Lower leg skin (tissue), 4 donors: ENCODE data around the gene MAGI2. TPM values are rescaled to one million over a fixed set of nuclear protein-coding genes. Genes with fewer than 3 reads are reported as not detected.

Experiments
- DNase-seq, 2 donors: peaks; one replicate each; pipeline ENCODE4 v3.0.0-alpha.2; 2019; ENCODE audit warnings: low spot score in 2 of 2
- H3K4me3 ChIP-seq: fragments of 200-600 bp; sonication (generic); 2 replicates; pipeline ENCODE4 v1.5.1; 2017; ENCODE audit warnings: mild to moderate bottlenecking, low read depth; ENCODE audit not compliant: poor library complexity, severe bottlenecking
- POLR2A ChIP-seq, 2 donors: fragments of 450-650 bp; IDR thresholded peaks; one replicate each; pipeline ENCODE4 v1.6.1; 2016 to 2017; ENCODE audit warnings: antibody characterized with exemption in 2 of 2, mild to moderate bottlenecking in 1 of 2, moderate library complexity in 1 of 2
- WGBS, 2 donors: methylation state at CpG; one replicate each; pipeline ENCODE4 v1.1.5; 2018; 5-methylcytosine and 5-hydroxymethylcytosine counted together
- intact Hi-C: fragments of 100-400 bp; cut with DNase I; formaldehyde crosslinking; loops from one replicate; pipeline ENCODE4 v1.15.0; 2023; ENCODE audit warnings: low total_unique reads
- total RNA-seq, 4 donors: library from RNA; depleted of rRNA; stranded (reverse); fragments of >200 nt; gene quantifications; one replicate each; pipeline ENCODE4 v1.1.0, GENCODE V29; 2016
- TF ChIP-seq, protein P1 (sequence below), 3 donors: fragments of 450-650 bp; IDR thresholded peaks; one replicate each; pipeline ENCODE4 v1.5.1; 2016; ENCODE audit warnings: antibody characterized with exemption in 3 of 3, mild to moderate bottlenecking in 3 of 3, moderate library complexity in 2 of 3

The MAGI2 gene
- total RNA-seq, 4 donors from 2014 or later = 1.6 to 3.0 (median 2.1) TPM

DNA sequence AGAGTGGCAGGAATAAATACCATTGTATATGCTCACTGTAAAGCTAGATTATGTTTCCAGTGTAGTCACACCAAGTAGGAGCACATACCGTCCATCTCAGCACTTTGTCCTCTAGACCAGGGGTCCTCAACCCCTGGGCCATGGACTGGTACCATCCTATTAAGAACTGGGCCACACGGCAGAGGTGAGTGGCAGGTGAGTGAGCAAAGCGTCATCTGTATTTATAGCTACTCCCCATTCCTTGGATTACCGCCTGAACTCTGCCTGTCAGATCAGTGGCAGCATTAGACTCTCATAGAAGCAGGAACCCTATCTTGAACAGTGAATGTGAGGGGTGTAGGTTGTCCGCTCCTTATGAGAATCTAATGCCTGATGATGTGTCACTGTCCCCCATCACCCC, 735.3 kb downstream of the MAGI2 start:
- DNase-seq = no peak
- intact Hi-C loops = no loop called here
- H3K4me3 ChIP-seq = no peak overlapping the region
- 85 to 96% methylated on average over 5 of the region's 5 CpGs for WGBS, 2 donors
- TF ChIP-seq, protein P1, sequence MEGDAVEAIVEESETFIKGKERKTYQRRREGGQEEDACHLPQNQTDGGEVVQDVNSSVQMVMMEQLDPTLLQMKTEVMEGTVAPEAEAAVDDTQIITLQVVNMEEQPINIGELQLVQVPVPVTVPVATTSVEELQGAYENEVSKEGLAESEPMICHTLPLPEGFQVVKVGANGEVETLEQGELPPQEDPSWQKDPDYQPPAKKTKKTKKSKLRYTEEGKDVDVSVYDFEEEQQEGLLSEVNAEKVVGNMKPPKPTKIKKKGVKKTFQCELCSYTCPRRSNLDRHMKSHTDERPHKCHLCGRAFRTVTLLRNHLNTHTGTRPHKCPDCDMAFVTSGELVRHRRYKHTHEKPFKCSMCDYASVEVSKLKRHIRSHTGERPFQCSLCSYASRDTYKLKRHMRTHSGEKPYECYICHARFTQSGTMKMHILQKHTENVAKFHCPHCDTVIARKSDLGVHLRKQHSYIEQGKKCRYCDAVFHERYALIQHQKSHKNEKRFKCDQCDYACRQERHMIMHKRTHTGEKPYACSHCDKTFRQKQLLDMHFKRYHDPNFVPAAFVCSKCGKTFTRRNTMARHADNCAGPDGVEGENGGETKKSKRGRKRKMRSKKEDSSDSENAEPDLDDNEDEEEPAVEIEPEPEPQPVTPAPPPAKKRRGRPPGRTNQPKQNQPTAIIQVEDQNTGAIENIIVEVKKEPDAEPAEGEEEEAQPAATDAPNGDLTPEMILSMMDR (IDR thresholded peaks at IDR 0.05) = no peak
- no peak for TF ChIP-seq POLR2A (IDR thresholded peaks at IDR 0.05)

DNA sequence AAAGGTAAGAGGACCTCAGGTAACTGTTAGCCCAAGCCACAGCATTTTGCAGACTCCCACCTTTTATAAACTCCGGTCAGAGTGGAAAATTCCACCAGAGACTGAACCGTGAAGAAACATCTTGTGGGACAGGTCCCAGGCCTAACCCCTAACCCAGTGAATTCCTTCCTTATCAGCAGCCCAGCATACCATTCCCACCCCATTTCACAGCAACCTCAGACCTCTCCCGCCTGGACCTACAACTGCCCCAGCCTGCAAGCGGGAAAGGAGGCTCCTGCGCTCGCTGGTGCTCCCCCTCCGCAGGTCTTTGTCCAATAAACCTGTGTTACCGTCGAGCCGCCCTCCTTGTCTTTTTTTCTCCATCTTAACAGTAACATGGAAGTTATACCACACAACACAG, 736.6 kb downstream of the MAGI2 start:
- TF ChIP-seq, protein P1 (IDR thresholded peaks at IDR 0.05) = no peak
- TF ChIP-seq POLR2A (IDR thresholded peaks at IDR 0.05) = no peak
- no peak overlapping the region for H3K4me3 ChIP-seq
- DNase-seq = no peak
- intact Hi-C loops = no loop called here
- WGBS, 2 donors = 79 to 84% methylated on average over 10 of the region's 10 CpGs

DNA sequence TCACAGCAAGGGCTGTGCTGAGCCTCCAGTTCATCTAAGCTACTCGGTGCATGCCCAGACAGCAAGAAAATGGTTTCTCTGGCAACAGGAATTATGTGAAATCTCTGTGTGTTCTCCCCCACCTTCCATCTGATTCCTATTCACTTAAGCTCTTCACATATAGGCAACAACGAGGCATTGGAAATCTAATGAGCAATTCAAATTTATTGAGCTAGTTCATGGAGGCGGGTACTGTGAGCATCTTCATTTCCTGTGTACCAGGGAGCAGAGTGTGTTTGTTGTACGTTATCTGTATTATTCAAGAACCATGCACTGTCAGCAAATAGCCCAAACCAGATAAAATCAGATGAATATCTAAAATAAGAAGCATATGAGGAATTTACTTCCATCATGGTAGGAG, 739.1 kb downstream of the MAGI2 start:
- intact Hi-C loops = no loop called here
- TF ChIP-seq, protein P1 (IDR thresholded peaks at IDR 0.05) = no peak
- no peak for TF ChIP-seq POLR2A (IDR thresholded peaks at IDR 0.05)
- 67 to 72% methylated on average over 4 of the region's 4 CpGs for WGBS, 2 donors
- DNase-seq = no peak
- no peak overlapping the region for H3K4me3 ChIP-seq

DNA sequence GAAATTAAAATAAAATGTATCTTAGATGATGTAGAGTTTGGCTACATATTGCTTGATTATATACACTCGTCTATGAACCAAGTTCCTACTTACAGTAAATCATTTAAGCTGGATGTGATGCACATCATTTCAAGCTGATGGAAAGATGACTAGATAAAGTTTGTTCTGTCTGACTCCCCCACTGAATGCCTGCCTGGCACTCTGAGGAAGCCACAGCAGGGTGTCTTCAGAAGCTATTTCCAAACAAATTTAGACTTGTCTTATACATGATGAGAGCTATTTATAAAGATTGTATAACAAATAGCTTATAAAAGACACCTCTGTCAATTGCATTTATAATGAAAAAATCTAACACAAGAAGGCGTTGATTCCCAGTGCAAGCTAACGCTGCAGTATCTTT, 741.4 kb downstream of the MAGI2 start:
- no peak for DNase-seq
- H3K4me3 ChIP-seq = no peak overlapping the region
- TF ChIP-seq POLR2A (IDR thresholded peaks at IDR 0.05) = no peak
- TF ChIP-seq, protein P1 (IDR thresholded peaks at IDR 0.05) = no peak
- WGBS, 2 donors = 54 to 71% methylated on average over 3 of the region's 3 CpGs
- intact Hi-C loops = no loop called here

DNA sequence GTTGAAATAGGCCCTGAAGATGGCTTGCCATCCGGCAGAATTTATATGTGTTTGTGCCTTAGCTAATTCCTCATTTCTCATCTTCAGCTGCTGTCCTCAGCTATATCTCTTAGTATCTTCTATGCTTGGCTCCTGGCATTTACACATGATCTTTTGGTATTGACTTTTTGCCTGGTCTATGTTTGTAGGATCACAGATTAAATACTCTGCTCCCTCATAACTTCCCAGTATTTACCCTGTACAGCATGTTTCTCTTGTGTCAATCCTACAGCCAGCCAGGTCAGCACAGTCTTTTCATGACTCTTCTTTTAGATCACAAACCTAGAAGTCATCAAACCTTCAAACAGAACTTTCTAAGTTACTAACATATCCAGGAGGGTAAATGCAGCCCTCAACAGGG, 743.8 kb downstream of the MAGI2 start:
- H3K4me3 ChIP-seq = no peak overlapping the region
- 95 to 97% methylated on average over 1 of the region's 1 CpG for WGBS, 2 donors
- TF ChIP-seq POLR2A (IDR thresholded peaks at IDR 0.05) = no peak
- TF ChIP-seq, protein P1 (IDR thresholded peaks at IDR 0.05) = no peak
- intact Hi-C loops = no loop called here
- no peak for DNase-seq

DNA sequence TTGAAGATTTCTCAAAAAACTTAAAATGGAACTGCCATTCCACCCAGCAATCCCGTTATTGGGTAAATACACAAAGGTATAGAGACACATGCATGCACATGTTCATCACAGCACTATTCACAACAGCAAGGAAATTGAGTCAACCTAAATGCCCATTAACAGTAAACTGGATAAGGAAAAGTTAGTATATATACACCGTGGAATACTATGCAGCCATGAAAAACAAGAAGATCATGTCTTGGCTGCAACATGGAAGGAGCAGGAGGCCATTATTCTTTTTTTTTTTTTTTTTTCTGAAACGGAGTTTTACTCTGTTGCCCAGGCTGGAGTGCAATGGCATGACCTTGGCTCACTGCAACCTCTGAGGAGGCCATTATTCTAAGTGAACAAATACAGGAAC, 749.0 kb downstream of the MAGI2 start:
- no peak overlapping the region for H3K4me3 ChIP-seq
- no peak for TF ChIP-seq POLR2A (IDR thresholded peaks at IDR 0.05)
- TF ChIP-seq, protein P1 (IDR thresholded peaks at IDR 0.05) = no peak
- DNase-seq = no peak
- intact Hi-C loops = no loop called here
- WGBS, 2 donors = 95% methylated on average over 3 of the region's 3 CpGs
